Anterior cingulate cortex (tissue), 58 donors: ENCODE data around the gene ADAMTS9.
A peak's percentile ranks its signal among the peaks of the same experiment; 100 is the strongest.

ENCODE experiments used
- DNase-seq, 58 donors: peaks; one replicate each; lab custom pipeline; 2025; lab: John Stamatoyannopoulos, UW

ADAMTS9 gene

GRCh38 chr3:64659617-64659978 lies 28.2 kb downstream of the ADAMTS9 start:
- no peak for DNase-seq

DNA sequence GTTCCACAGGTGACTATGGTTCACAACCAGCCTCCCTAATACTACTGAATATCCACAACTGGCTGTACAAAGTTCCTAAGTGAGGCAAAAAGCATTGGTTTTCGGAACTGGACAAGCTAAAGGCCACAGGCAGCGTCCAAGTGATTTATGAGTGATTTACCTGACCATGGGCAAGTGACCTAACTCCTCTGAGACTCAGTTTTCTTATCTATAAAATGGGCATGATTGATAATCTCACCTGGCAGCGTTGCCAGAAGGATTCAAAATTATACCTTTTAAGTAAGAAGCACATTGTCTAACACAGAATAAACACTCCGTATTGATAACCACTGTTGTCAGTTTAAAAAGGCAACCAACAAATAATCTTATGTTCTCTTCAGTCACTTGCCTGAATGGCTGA lies 29.8 kb downstream of the ADAMTS9 start:
- no peak for DNase-seq

GRCh38 chr3:64656544-64656943 lies 31.3 kb downstream of the ADAMTS9 start:
- DNase-seq = no peak

- DNase-seq = no peak
These were observed 32.6 kb downstream of the ADAMTS9 start for GRCh38 chr3:64655160-64655559.

GRCh38 chr3:64654013-64654412 lies 33.8 kb downstream of the ADAMTS9 start:
- no peak for DNase-seq

- no peak for DNase-seq
These were observed 34.7 kb downstream of the ADAMTS9 start for GRCh38 chr3:64653101-64653500.

DNA sequence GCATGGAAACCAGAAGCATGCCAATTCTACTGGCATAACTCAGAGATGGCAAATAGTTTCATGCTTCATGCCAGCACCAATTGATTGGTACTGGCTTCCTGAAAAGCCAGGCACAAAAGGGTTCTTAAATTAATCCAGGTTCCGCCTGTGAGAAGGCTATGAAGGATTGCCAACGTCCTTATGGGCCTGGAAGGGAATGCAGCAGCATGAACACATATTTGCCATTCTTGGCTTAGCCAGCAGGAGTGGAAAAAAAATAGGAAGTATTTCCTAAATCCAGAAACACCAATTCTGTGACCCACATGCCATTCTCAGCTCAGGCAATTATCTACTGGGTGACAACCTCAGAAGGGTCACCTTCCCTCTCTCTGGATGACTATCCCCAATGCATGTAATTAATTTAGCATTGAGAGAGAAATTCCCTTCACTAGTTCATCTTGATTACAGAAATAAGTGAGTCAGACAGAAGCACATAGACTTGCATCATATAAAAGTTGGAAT lies 36.0 kb downstream of the ADAMTS9 start:
- no peak for DNase-seq

DNA sequence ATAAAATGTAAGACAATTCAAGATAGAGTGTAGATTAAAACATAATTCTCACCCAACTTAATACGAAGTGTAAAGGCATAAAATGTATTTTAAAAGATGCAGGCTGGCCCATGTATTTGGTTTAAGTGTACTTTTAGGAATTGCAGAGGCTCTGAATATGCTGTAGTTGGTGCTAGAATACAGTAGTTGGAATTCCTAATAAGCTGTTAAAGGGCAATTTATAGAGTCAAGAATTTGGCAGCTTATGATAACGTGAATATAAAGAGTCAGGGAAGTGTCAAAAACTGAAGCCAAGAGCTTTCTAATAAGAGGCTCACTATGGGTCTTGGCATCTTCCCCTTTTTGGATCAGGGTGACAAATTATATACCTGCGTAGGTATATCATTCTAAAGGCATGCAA lies 36.5 kb downstream of the ADAMTS9 start:
- no peak for DNase-seq

DNA sequence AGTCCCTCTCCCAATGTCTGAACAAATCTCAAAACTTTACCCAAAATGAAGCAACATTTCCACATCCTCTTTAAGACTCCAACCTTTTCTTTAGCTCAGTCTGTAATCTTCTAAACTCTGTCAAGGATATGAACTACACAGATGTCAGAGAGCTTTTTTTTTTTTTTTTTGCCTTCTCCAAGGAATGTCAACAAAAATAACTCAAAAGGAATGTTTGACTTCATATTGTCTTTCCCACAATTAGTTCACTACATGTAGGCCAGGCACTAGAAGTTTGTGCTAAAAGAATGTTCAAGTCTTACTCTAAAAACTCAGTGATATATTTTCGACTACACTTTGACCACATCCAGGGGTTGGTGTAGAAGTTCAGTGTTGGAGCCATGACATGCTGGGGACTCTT lies 37.1 kb downstream of the ADAMTS9 start:
- DNase-seq = no peak

DNA sequence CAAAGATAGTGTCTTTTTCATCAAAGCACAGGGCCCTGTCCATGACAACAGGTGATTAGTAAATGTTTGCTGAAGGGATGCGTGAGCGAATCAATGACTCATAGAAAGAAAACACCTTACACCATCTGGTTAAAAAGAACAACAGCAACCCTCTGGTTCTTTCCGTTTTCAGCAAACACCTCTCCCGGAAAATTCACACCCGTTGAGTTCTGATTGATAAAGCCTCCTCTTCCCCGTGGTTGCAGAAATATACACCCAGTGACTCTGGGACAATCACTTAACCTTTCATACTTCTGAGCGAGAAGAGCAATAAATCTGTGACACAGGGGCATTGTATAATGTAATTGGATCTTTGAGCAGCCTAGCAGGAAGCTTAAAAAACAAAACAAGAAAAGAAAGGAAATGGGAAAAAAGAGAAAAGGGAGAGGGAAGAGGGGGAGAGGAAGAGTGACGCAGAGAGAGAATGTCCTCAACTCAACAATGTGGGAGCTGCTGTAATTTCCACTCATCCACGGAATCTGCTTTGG lies 37.6 kb downstream of the ADAMTS9 start:
- no peak for DNase-seq

GRCh38 chr3:64648927-64649906 lies 38.6 kb downstream of the ADAMTS9 start:
- no peak for DNase-seq

DNA sequence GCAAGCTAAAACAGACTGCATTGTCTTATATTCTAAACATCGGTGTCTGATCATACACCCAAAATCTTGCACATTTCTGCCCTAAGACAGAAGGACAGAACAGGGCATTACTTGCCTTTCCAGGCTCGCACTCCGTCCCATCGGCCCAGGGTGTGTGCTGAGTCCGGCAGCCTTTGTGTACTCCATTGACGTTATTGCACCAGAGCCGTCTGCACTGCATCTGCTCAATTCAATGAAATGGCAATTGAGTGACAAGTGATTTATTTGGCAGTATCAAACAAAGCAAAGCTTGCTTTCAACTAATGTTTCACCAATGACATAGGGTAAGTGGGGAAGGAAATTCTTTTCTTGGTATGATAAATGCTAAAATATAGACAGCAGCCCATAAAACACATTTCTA lies 40.0 kb downstream of the ADAMTS9 start:
- DNase-seq = no peak

DNA sequence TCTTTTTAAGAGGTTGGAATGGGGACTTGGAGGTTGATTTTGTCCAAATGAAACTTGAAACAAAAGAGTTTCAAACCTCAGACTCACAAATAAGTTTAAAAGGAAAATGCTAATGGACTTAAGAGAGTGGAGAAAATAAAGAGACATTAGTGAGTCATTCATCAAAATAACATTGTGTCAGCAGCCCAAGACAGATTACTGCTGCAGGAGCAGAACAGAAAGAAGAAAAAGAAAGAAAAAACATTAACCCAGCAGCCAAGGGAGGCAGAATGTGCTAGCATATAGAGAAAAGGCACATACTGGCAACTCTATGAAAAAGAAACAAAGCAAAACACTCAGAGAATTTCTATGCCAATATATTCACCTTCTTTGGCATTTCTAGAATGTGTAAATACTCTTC lies 42.6 kb downstream of the ADAMTS9 start:
- no peak for DNase-seq

- no peak for DNase-seq
These were observed 43.3 kb downstream of the ADAMTS9 start for GRCh38 chr3:64644483-64644882.

DNA sequence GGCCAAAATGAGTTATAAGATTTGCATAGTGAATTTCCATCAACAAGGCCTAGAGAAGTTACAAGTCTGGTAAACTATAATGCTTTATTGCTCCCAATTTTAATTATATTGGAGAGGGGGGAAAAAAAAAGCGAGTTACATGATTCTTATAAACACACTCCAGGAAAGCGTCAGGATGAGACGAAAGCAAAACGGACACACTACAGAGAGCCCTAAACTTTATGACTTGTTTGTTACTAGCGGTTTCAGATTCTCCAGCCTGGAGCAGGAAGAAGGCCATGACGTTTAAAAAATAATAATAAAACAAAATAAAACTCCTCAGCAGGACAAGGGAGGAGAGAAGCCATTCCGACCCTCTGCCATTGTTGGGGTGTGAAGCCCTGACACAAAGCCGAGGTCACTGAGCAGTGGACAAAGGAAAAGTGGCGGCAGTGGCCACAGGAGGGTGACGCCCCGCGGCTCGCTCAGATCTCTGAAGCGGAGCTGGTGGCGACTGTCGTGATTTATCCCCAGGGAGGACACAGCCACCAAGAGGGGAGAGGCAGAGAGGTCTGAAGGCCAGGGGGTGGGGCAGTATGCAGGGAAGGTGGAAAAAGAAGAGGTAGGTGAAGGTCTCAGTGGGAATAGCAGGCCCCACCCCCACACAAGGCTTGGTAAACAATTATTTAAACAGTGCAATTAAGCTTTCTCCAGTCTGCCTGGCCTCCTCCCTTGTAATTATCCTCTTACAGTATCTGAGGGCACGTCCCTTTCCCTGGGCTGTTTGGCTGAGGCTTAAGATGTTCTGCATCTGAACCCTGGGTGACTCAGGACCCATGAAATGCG lies 45.3 kb downstream of the ADAMTS9 start:
- no peak for DNase-seq

GRCh38 chr3:64638981-64639481 lies 48.8 kb downstream of the ADAMTS9 start:
- peak in 2 of 58 donors; percentile 1 to 16 for DNase-seq

GRCh38 chr3:64638511-64638910 lies 49.3 kb downstream of the ADAMTS9 start:
- DNase-seq = no peak

DNA sequence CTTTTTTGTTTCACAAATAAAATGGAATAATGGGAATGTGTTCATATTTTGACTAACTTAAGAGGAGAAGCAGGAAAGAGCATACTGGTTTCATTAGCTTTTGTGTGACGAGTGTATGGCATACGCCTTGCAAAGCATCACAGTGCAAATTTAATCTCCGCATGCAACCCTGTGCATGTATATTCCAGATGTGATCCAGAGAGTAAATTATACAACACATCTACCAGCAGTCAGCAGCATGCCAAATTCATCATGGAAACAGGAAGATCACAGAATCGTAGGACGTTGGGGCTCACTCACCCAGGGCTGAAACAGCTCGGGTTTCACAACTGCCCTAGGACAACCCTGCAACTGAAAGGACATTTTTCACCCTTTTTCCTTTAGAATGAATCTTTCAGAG lies 53.4 kb downstream of the ADAMTS9 start:
- DNase-seq = no peak

- DNase-seq = no peak
These were observed 55.8 kb downstream of the ADAMTS9 start for GRCh38 chr3:64631951-64632350.

GRCh38 chr3:64627471-64628321 lies 60.1 kb downstream of the ADAMTS9 start:
- no peak for DNase-seq
